Ishikawa (cell line): Measurements from ENCODE around the gene RPL5.

Experiments
- CEBPB ChIP-seq: IDR thresholded peaks from 2 replicates; pipeline ENCODE4 v1.6.1; 2012
- EP300 ChIP-seq: IDR thresholded peaks from 2 replicates; pipeline ENCODE4 v1.6.1; 2012; ENCODE audit warnings: borderline replicate concordance
- MAX ChIP-seq: IDR thresholded peaks from 2 replicates; pipeline ENCODE4 v1.6.1; 2012
- RAD21 ChIP-seq: IDR thresholded peaks from 2 replicates; pipeline ENCODE4 v1.6.1; 2012; ENCODE audit warnings: low read depth
- USF1 ChIP-seq: IDR thresholded peaks from 2 replicates; pipeline ENCODE4 v1.6.1; 2012
- ZBTB7A ChIP-seq: IDR thresholded peaks from 2 replicates; pipeline ENCODE4 v1.6.1; 2012; ENCODE audit warnings: low read depth

DNA sequence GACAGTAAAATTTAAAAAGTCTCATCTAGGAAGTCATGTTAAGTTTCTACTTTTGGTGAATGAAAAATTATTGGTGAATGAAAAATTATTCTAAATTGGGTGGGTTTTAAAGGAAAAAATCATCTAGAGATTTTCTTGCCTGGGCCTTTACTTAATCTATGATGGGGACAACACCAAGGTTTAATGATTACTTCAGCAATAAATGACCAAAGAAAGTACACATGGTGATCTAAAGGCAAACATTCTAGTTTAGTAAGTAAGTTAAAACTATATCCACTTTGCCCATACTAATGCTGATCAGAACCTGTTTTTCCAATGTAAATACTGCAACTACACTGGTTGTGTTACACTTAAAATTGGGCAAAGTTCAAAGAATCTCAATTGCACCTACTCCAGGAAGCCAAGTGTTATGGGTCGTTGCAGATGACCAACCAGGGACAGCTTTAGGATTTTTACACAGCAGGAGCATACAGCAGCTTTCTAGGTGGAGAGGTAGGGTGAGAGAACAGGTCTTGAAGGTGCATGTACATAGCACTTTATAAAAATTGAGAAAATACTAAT is 14.6 kb upstream of the RPL5 start:
- TF ChIP-seq EP300 (no peak), RAD21 (no peak), MAX (no peak), CEBPB (no peak), ZBTB7A (no peak), USF1 (no peak)
